Measurements from ENCODE around the gene DAAM2.

- TF ChIP-seq POLR2A (IDR thresholded peaks at IDR 0.05) (no peak), CTCF (IDR thresholded peaks at IDR 0.05) (no peak), POLR2AphosphoS5 (IDR thresholded peaks at IDR 0.05) (no peak), EP300 (IDR thresholded peaks at IDR 0.05) (no peak)
Observed at GRCh38 chr6:39905640-39905975, 113.4 kb downstream of the DAAM2 start.

Measured in stomach (tissue), 4 donors.